GM12878 (cell line): ENCODE measurements around the gene MAD1L1. TPM values are rescaled to one million over a fixed set of nuclear protein-coding genes. Genes with fewer than 3 reads are reported as not detected.

Experiments used
- ATAC-seq: fragments of 200-7000 bp; cut with Tn5 transposase; 3 replicates; pipeline ENCODE4 v1.9.1; 2020; ENCODE audit warnings: mild to moderate bottlenecking, moderate library complexity
- BruUV-seq: library from RNA; stranded (reverse); fragments of 400-500 nt; replicated peaks from 2 replicates; lab custom pipeline; 2021; lab: Mats Ljungman, UMichigan
- CTCF ChIA-PET: fragments of 300-600 bp; sonication (Branson Sonifier 250); formaldehyde crosslinking; extraction: SDS; loops from one replicate; lab custom pipeline; 2021; ENCODE audit warnings: inconsistent platforms; lab: Yijun Ruan, JAX
- POLR2A ChIA-PET: fragments of 350-600 bp; formaldehyde crosslinking; extraction: SDS; loops from one replicate; lab custom pipeline; 2021; ENCODE audit warnings: inconsistent platforms; lab: Charles Lee
- RAD21 ChIA-PET: fragments of 300-600 bp; sonication (Branson Sonifier 250); formaldehyde crosslinking; loops from one replicate; lab custom pipeline; 2023; ENCODE audit warnings: antibody characterized with exemption; ENCODE audit not compliant: unreplicated experiment; lab: Charles Lee
- SMC1A ChIA-PET: fragments of 300-600 bp; sonication (Branson Sonifier 250); formaldehyde crosslinking; loops from one replicate; lab custom pipeline; 2023; ENCODE audit not compliant: unreplicated experiment, uncharacterized antibody; lab: Charles Lee
- DNase-seq: peaks from one replicate; pipeline ENCODE4 v3.0.0-alpha.2; 2011; ENCODE audit warnings: low read depth, low spot score
- FAIRE-seq: peaks from 3 replicates; lab custom pipeline; 2011; peaks lifted over from hg19 to GRCh38; lab: Jason Lieb, UNC
- H2AFZ ChIP-seq: 2 replicates; pipeline ENCODE4 v1.6.0; 2011; ENCODE audit warnings: low read depth, low read length, control low read depth; ENCODE audit not compliant: control insufficient read depth
- H3K27ac ChIP-seq: 2 replicates; pipeline ENCODE4 v1.5.1; 2011; ENCODE audit warnings: control low read depth; ENCODE audit not compliant: control insufficient read depth, insufficient read depth
- H3K27me3 ChIP-seq, 2 experiments: replicated peaks in 1 of 2; 2 replicates each; pipeline versions ENCODE4 v1.6.0 to v1.6.1; 2011; ENCODE audit warnings: low read length in 1 of 2; ENCODE audit not compliant: control insufficient read depth in 2 of 2, insufficient read depth in 2 of 2
- H3K36me3 ChIP-seq, 2 experiments: 2 replicates each; pipeline ENCODE4 v1.5.1; 2011; ENCODE audit warnings: low read length in 1 of 2; ENCODE audit not compliant: control insufficient read depth in 2 of 2, insufficient read depth in 2 of 2
- H3K4me1 ChIP-seq: 2 replicates; pipeline ENCODE4 v1.6.1; 2011; ENCODE audit warnings: mild to moderate bottlenecking, low read length, moderate library complexity, mixed read lengths; ENCODE audit not compliant: control insufficient read depth, insufficient read depth
- H3K4me2 ChIP-seq: 2 replicates; pipeline ENCODE4 v1.6.0; 2011; ENCODE audit warnings: control low read depth; ENCODE audit not compliant: control insufficient read depth, insufficient read depth
- H3K4me3 ChIP-seq: fragments of 200-600 bp; sonication (generic); 2 replicates; pipeline ENCODE4 v1.5.1; 2016
- H3K79me2 ChIP-seq: 2 replicates; pipeline ENCODE4 v1.6.0; 2011; ENCODE audit warnings: low read length; ENCODE audit not compliant: control insufficient read depth, insufficient read depth
- H3K9ac ChIP-seq: 2 replicates; pipeline ENCODE4 v1.8.0; 2011; ENCODE audit warnings: low read length, control low read depth, mixed read lengths; ENCODE audit not compliant: control insufficient read depth, insufficient read depth
- H3K9me3 ChIP-seq: replicated peaks from 3 replicates; pipeline ENCODE4 v1.5.1; 2011; ENCODE audit warnings: mild to moderate bottlenecking, low read length; ENCODE audit not compliant: control insufficient read depth, insufficient read depth
- H4K20me1 ChIP-seq: 2 replicates; pipeline ENCODE4 v1.6.0; 2011; ENCODE audit not compliant: control insufficient read depth, insufficient read depth
- ELK1 ChIP-seq: IDR thresholded peaks from 2 replicates; pipeline ENCODE4 v1.6.1; 2012; ENCODE audit warnings: low read depth, low read length, improper control_type of control experiment
- FOXK2 ChIP-seq: fragments of 450-650 bp; IDR thresholded peaks from 2 replicates; pipeline ENCODE4 v1.6.1; 2017; ENCODE audit warnings: mild to moderate bottlenecking, moderate library complexity
- MEF2A ChIP-seq: IDR thresholded peaks from 2 replicates; pipeline ENCODE4 v1.6.1; 2011; ENCODE audit warnings: low read depth, mild to moderate bottlenecking, low read length, moderate library complexity; ENCODE audit not compliant: insufficient read depth
- PAX5 ChIP-seq: IDR thresholded peaks from 2 replicates; pipeline ENCODE4 v1.6.1; 2011; ENCODE audit warnings: low read depth, low read length, borderline replicate concordance
- WGBS: methylation state at CpG from one replicate; pipeline ENCODE4 v1.1.6; 2016; ENCODE audit warnings: low lambda C conversion rate; ENCODE audit not compliant: insufficient replicate concordance, insufficient coverage; ENCODE audit errors: missing lambda C conversion rate; 5-methylcytosine and 5-hydroxymethylcytosine counted together
- in situ Hi-C: fragments of 300-500 bp; cut with MboI; formaldehyde crosslinking; loops from 9 replicates; pipeline ENCODE4 v1.14.3; 2018; ENCODE audit warnings: mixed read lengths
- intact Hi-C: fragments of 100-400 bp; cut with micrococcal nuclease; formaldehyde crosslinking; loops from one replicate; pipeline ENCODE4 v1.14.2; 2022; ENCODE audit not compliant: unreplicated experiment
- polyA plus RNA-seq, 11 experiments: library from polyadenylated mRNA; depleted of rRNA in 4 of 11; unstranded in 6 of 11; stranded (reverse) in 5 of 11; fragments of >200 nt; fragmentation: Nextera tagmentation in 4 of 11; fragmentation: Illumina TruSeq in 1 of 11; extraction: Ambion mirVana in 4 of 11; extraction: Trizol in 1 of 11; gene quantifications; 1 replicate in 1 of 11; 2 replicates in 10 of 11; pipeline versions ENCODE4 v1.2.1 to v1.2.3, GENCODE V29; 2011 to 2016; ENCODE audit warnings: inconsistent platforms in 2 of 11, missing spikeins in 2 of 11, low read depth in 1 of 11
- total RNA-seq, 4 experiments: library from RNA; depleted of rRNA in 3 of 4; stranded (reverse); fragments of >200 nt in 3 of 4; fragmentation: Illumina TruSeq in 1 of 4; extraction: Trizol in 1 of 4; gene quantifications; 2 replicates each; pipeline versions ENCODE4 v1.2.1 to v1.2.3, GENCODE V29; 2013 to 2021

Gene MAD1L1
- total and polyA plus RNA-seq, 10 of the 15 experiments (the other 5 are each of a cell fraction or from before 2014, with no cell fraction given), result 2.2 to 76.8 (median 38.3) TPM

GRCh38 chr7:2233926-2234325, 1.2 kb upstream of the MAD1L1 start:
- TF ChIP-seq FOXK2 (no peak), PAX5 (no peak), ELK1 (no peak), MEF2A (no peak)
- H3K36me3 ChIP-seq, result peaks cover 9 to 13% of the 10 kb centered on the region in 2 experiments
- H3K9ac ChIP-seq, result no peak overlapping the region
- intact Hi-C loops, result no loop called here
- FAIRE-seq (no peak), ATAC-seq (no peak), DNase-seq (no peak)
- no peaks in the 10 kb centered on the region for H3K27me3 ChIP-seq
- no peak overlapping the region for H3K4me3 ChIP-seq
- no TSS peak for BruUV-seq
- H3K9me3 ChIP-seq, result no peaks in the 10 kb centered on the region; the same call in 2 of the 3 replicates
- ChIA-PET CTCF (no interaction called here), POLR2A (interaction anchor here (0.7 kb wide), 1 partner anchor 90 kb away, joined by 4 read pairs; no protein-coding TSS in a partner anchor), SMC1A (no interaction called here), RAD21 (no interaction called here)
- no peak overlapping the region for H3K27ac ChIP-seq
- H2AFZ ChIP-seq, result no peak overlapping the region
- no peak overlapping the region for H3K4me2 ChIP-seq
- H3K4me1 ChIP-seq, result peaks cover 19% of the 10 kb centered on the region
- H4K20me1 ChIP-seq, result no peaks in the 10 kb centered on the region
- WGBS, result 96% methylated on average over 3 of the region's 3 CpGs
- in situ Hi-C loops, result no loop called here
- H3K79me2 ChIP-seq, result peaks cover 46% of the 10 kb centered on the region
